DND-41 (cell line): ENCODE measurements around the gene TET3.

ENCODE experiments used
- EZH2 ChIP-seq: IDR thresholded peaks from 3 replicates; pipeline ENCODE4 v1.6.1; 2012; ENCODE audit warnings: borderline replicate concordance, low read depth, mild to moderate bottlenecking, moderate library complexity, low read length, inconsistent platforms; ENCODE audit not compliant: severe bottlenecking
- TF ChIP-seq, protein P1 (sequence below): IDR thresholded peaks from 2 replicates; pipeline ENCODE4 v1.5.1; 2012; ENCODE audit warnings: borderline replicate concordance, low read length, moderate library complexity, mild to moderate bottlenecking; ENCODE audit not compliant: poor library complexity, severe bottlenecking; ENCODE audit errors: extremely low read depth

- TF ChIP-seq, protein P1, sequence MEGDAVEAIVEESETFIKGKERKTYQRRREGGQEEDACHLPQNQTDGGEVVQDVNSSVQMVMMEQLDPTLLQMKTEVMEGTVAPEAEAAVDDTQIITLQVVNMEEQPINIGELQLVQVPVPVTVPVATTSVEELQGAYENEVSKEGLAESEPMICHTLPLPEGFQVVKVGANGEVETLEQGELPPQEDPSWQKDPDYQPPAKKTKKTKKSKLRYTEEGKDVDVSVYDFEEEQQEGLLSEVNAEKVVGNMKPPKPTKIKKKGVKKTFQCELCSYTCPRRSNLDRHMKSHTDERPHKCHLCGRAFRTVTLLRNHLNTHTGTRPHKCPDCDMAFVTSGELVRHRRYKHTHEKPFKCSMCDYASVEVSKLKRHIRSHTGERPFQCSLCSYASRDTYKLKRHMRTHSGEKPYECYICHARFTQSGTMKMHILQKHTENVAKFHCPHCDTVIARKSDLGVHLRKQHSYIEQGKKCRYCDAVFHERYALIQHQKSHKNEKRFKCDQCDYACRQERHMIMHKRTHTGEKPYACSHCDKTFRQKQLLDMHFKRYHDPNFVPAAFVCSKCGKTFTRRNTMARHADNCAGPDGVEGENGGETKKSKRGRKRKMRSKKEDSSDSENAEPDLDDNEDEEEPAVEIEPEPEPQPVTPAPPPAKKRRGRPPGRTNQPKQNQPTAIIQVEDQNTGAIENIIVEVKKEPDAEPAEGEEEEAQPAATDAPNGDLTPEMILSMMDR, result no peak
- TF ChIP-seq EZH2, result no peak
Measured at GRCh38 chr2:74010087-74010541, 25.4 kb downstream of the TET3 start.
